Effector CD8-positive, alpha-beta T cell (primary cell): ENCODE data around the gene CD200.

ENCODE experiments used
- DNase-seq: peaks from one replicate; lab custom pipeline; 2025; lab: John Stamatoyannopoulos, UW

CD200 gene

DNA sequence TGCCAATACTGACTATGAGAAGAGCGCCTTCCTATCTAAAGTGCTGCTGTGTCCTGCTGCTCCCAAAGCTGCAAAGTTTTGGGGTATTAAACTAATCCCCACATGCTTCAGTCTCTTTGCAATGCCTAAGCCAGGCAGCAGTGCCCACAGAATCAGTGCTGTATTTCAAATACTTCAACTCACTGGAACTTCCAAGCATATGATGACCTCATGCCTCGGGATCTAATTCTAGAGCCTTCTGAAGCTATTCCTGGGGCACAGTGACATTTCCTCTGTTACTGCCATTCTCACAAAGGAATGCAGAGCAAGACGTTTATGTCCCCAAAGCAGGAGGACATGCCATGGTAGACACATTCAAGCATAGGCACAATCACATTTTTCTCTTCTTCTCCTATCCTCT is 78.5 kb downstream of the CD200 start:
- no peak for DNase-seq
